OCI-LY7 (cell line): Measurements from ENCODE around the gene ODF2L. TPM values are rescaled to one million over a fixed set of nuclear protein-coding genes. Genes with fewer than 3 reads are reported as not detected.

Experiments used
- BruUV-seq: library from RNA; stranded (reverse); fragments of 400-500 nt; replicated peaks from 2 replicates; lab custom pipeline; 2021; lab: Mats Ljungman, UMichigan
- CTCF ChIA-PET: fragments of 300-600 bp; sonication (Branson Sonifier 250); formaldehyde crosslinking; loops from one replicate; lab custom pipeline; 2022; ENCODE audit warnings: antibody characterized with exemption; ENCODE audit not compliant: unreplicated experiment; lab: Charles Lee
- POLR2A ChIA-PET: fragments of 300-600 bp; sonication (Branson Sonifier 250); formaldehyde crosslinking; loops from one replicate; lab custom pipeline; 2022; ENCODE audit warnings: antibody characterized with exemption; lab: Charles Lee
- DNase-seq: peaks from one replicate; pipeline ENCODE4 v3.0.0-alpha.2; 2015; ENCODE audit warnings: low spot score
- H2AFZ ChIP-seq: fragments of 200-600 bp; sonication (generic), shearing (Covaris generic); 2 replicates; pipeline ENCODE4 v1.6.1; 2014; ENCODE audit warnings: mild to moderate bottlenecking, antibody characterized with exemption, low read length, moderate library complexity
- H3K27ac ChIP-seq: fragments of 200-600 bp; sonication (generic); 2 replicates; pipeline ENCODE4 v1.5.1; 2014; ENCODE audit warnings: mixed run types, low read depth, mild to moderate bottlenecking, moderate library complexity, low read length, inconsistent platforms; ENCODE audit not compliant: poor library complexity, severe bottlenecking
- H3K36me3 ChIP-seq: fragments of 200-600 bp; sonication (generic); 2 replicates; pipeline ENCODE4 v1.6.1; 2014; ENCODE audit warnings: mild to moderate bottlenecking, antibody characterized with exemption, low read length, moderate library complexity, mixed read lengths; ENCODE audit not compliant: insufficient read depth
- H3K4me1 ChIP-seq: fragments of 200-600 bp; sonication (generic); 2 replicates; pipeline ENCODE4 v1.5.1; 2014; ENCODE audit warnings: mild to moderate bottlenecking, low read length; ENCODE audit not compliant: insufficient read depth, poor library complexity, severe bottlenecking
- H3K4me2 ChIP-seq: fragments of 200-600 bp; sonication (generic); 2 replicates; pipeline ENCODE4 v1.6.1; 2014; ENCODE audit warnings: mild to moderate bottlenecking, low read length
- H3K4me3 ChIP-seq: fragments of 200-600 bp; sonication (generic); 2 replicates; pipeline ENCODE4 v1.5.1; 2014; ENCODE audit warnings: mild to moderate bottlenecking, low read depth, low read length; ENCODE audit not compliant: poor library complexity, severe bottlenecking
- H3K79me2 ChIP-seq: fragments of 200-600 bp; sonication (generic); 2 replicates; pipeline ENCODE4 v1.6.1; 2016; ENCODE audit warnings: low read depth, mild to moderate bottlenecking, low read length, moderate library complexity, mixed read lengths; ENCODE audit not compliant: insufficient read depth
- H3K9me2 ChIP-seq: fragments of 200-600 bp; sonication (generic); 2 replicates; pipeline ENCODE4 v1.6.1; 2016; ENCODE audit warnings: mild to moderate bottlenecking, low read length, mixed read lengths; ENCODE audit not compliant: insufficient read depth
- H3K9me3 ChIP-seq: fragments of 200-600 bp; sonication (generic); 2 replicates; pipeline ENCODE4 v1.6.1; 2014; ENCODE audit warnings: mild to moderate bottlenecking, mixed run types, low read length, mixed read lengths
- H4K20me1 ChIP-seq: fragments of 200-600 bp; sonication (generic); 2 replicates; pipeline ENCODE4 v1.6.1; 2014; ENCODE audit warnings: mild to moderate bottlenecking, antibody characterized with exemption, low read length, moderate library complexity, mixed read lengths; ENCODE audit not compliant: insufficient read depth
- EZH2phosphoT487 ChIP-seq: fragments of 200-600 bp; sonication (generic); IDR thresholded peaks from 2 replicates; pipeline ENCODE4 v1.6.1; 2018; ENCODE audit warnings: low read depth, borderline replicate concordance, mild to moderate bottlenecking, mixed run types, antibody characterized with exemption, low read length, moderate library complexity, mixed read lengths
- intact Hi-C: fragments of 100-400 bp; cut with micrococcal nuclease; formaldehyde crosslinking; loops from one replicate; pipeline ENCODE4 v1.10.0; 2022; ENCODE audit not compliant: unreplicated experiment
- total RNA-seq, 2 experiments: library from RNA; depleted of rRNA in 1 of 2; stranded (reverse); fragments of >200 nt in 1 of 2; shearing (Covaris generic) in 1 of 2; gene quantifications; 2 replicates each; pipeline ENCODE4 v1.2.3, GENCODE V29; 2014 to 2022
- TF ChIP-seq, protein P1 (sequence below): fragments of 200-600 bp; sonication (generic); conservative IDR thresholded peaks from 2 replicates; pipeline ENCODE4 v1.5.1; 2014; ENCODE audit warnings: mild to moderate bottlenecking, antibody characterized with exemption, low read length, moderate library complexity, mixed read lengths

Gene ODF2L
- total RNA-seq, 2 experiments from 2014 or later = 24.7 to 44.8 TPM

DNA sequence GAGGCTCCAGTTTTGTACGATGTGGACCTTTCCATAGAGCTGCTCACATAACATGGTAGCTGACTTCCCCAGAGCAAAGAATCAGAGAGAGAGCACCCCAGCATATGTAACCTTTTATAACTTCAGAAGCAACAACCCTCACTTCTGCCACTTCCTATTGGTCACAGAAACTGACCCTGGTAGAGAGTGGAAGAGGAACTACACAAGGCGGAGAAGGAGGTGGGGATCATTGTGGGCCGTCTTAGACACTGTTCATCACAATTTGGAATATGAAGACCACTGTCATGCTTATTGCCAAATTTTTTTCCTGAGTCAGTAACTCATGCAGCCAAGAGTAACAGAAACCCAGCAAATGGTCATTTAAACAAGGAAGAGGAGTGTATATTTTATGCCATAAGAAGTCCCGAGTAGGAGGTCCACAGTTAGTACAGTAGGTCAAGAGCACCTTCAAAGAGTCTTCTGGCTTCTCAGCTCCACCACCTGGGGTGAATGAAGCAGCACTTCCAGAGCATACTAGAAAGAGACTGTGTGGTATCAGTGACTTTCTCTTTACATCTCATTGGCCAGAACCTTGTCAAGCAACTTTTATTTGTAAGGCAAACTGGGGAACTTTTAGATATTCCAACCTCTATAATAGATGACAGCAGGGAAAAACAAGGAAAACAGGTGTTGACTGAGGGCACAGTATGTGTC, 71.8 kb downstream of the ODF2L start:
- intact Hi-C loops = no loop called here
- Histone ChIP-seq H3K36me3 (no peaks in the 10 kb centered on the region), H3K4me2 (no peak overlapping the region), H2AFZ (no peak overlapping the region), H3K4me3 (no peak overlapping the region), H3K9me3 (no peaks in the 10 kb centered on the region), H4K20me1 (no peaks in the 10 kb centered on the region), H3K27ac (no peak overlapping the region), H3K9me2 (no peaks in the 10 kb centered on the region), H3K4me1 (no peaks in the 10 kb centered on the region), H3K79me2 (no peaks in the 10 kb centered on the region)
- DNase-seq = no peak
- no TSS peak for BruUV-seq
- POLR2A ChIA-PET = interaction anchor here (0.6 to 0.9 kb wide), 3 partner anchors 18 to 95 kb away, joined by 3 read pairs; no protein-coding TSS in a partner anchor
- CTCF ChIA-PET = no interaction called here
- no peak for TF ChIP-seq EZH2phosphoT487
- TF ChIP-seq, protein P1, sequence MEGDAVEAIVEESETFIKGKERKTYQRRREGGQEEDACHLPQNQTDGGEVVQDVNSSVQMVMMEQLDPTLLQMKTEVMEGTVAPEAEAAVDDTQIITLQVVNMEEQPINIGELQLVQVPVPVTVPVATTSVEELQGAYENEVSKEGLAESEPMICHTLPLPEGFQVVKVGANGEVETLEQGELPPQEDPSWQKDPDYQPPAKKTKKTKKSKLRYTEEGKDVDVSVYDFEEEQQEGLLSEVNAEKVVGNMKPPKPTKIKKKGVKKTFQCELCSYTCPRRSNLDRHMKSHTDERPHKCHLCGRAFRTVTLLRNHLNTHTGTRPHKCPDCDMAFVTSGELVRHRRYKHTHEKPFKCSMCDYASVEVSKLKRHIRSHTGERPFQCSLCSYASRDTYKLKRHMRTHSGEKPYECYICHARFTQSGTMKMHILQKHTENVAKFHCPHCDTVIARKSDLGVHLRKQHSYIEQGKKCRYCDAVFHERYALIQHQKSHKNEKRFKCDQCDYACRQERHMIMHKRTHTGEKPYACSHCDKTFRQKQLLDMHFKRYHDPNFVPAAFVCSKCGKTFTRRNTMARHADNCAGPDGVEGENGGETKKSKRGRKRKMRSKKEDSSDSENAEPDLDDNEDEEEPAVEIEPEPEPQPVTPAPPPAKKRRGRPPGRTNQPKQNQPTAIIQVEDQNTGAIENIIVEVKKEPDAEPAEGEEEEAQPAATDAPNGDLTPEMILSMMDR = no peak

DNA sequence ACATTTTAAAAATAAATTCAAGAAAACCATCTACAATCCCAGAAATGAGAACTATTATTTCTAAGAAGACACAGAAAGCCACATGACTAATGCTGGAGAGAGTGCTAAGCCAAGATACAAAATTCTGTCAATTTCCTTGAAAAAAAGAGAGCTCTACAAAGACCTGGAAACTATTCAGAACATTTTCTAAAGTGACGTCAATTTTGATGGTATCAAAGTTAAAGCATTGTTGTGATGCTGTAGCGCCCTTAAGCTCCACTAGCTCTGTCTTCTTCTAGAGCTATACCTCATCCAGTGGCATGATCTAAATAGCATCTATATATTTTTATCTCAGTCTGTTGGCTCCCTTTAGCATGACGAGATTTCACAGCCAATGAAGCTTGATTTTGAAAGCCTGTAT, 73.9 kb downstream of the ODF2L start:
- TF ChIP-seq EZH2phosphoT487 = no peak
- TF ChIP-seq, protein P1 = no peak
- ChIA-PET CTCF (no interaction called here), POLR2A (interaction anchor here (0.5 to 0.7 kb wide), 2 partner anchors 12 to 1383 kb away, joined by 3 read pairs; no protein-coding TSS in a partner anchor)
- Histone ChIP-seq H3K36me3 (no peaks in the 10 kb centered on the region), H2AFZ (no peak overlapping the region), H3K27ac (no peak overlapping the region), H3K4me1 (no peaks in the 10 kb centered on the region), H3K9me3 (no peaks in the 10 kb centered on the region), H3K4me2 (no peak overlapping the region), H3K79me2 (no peaks in the 10 kb centered on the region), H3K9me2 (no peaks in the 10 kb centered on the region), H4K20me1 (no peaks in the 10 kb centered on the region), H3K4me3 (no peak overlapping the region)
- DNase-seq = no peak
- BruUV-seq = no TSS peak
- intact Hi-C loops = no loop called here

DNA sequence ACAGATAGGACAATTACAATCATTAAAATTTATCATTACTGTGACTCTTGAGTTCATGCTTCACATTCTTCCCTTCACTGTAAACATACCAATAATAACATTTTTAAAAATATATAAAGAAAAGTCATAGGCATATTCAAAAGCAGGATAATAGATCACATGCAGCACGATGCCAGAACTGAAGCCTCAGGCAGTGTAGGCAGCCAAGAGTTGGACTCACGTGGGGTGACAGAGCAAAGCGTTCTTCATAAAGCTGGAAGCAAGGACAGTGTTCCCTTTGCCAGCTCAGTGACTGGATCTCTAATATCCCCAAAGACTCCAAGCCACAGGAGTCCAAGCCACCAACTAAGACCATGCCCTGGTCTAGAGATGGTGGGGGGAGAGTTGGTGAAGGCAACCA, 77.7 kb downstream of the ODF2L start:
- H3K27ac ChIP-seq = no peak overlapping the region
- no peak overlapping the region for H2AFZ ChIP-seq
- BruUV-seq = no TSS peak
- intact Hi-C loops = no loop called here
- ChIA-PET CTCF (no interaction called here), POLR2A (no interaction called here)
- no peak overlapping the region for H3K4me2 ChIP-seq
- no peaks in the 10 kb centered on the region for H4K20me1 ChIP-seq
- H3K4me1 ChIP-seq = no peaks in the 10 kb centered on the region
- DNase-seq = no peak
- no peak for TF ChIP-seq EZH2phosphoT487
- TF ChIP-seq, protein P1 = no peak
- no peaks in the 10 kb centered on the region for H3K9me3 ChIP-seq
- no peaks in the 10 kb centered on the region for H3K9me2 ChIP-seq
- H3K36me3 ChIP-seq = no peaks in the 10 kb centered on the region
- no peak overlapping the region for H3K4me3 ChIP-seq
- H3K79me2 ChIP-seq = no peaks in the 10 kb centered on the region
